Thyroid gland (tissue), 4 donors: ENCODE results near the gene MRRF. TPM values are rescaled to one million over a fixed set of nuclear protein-coding genes. Genes with fewer than 3 reads are reported as not detected.
A peak's percentile ranks its signal among the peaks of the same experiment; 100 is the strongest.

Source experiments
- DNase-seq, 2 donors: peaks; one replicate each; pipeline ENCODE4 v3.0.0-alpha.2; 2019
- H3K27ac ChIP-seq, 3 donors: fragments of 200-600 bp; sonication (generic); 1 replicate in 2 of 3; 2 replicates in 1 of 3; pipeline ENCODE4 v1.5.1; 2016 to 2019; ENCODE audit warnings: mild to moderate bottlenecking in 1 of 3, moderate library complexity in 1 of 3
- H3K27me3 ChIP-seq: fragments of 200-600 bp; sonication (generic); one replicate; pipeline ENCODE4 v1.5.1; 2019
- H3K36me3 ChIP-seq, 2 donors: fragments of 200-600 bp; sonication (generic); one replicate each; pipeline ENCODE4 v1.5.1; 2016 to 2019
- H3K4me1 ChIP-seq, 2 donors: fragments of 200-600 bp; sonication (generic); one replicate each; pipeline ENCODE4 v1.5.1; 2017 to 2019
- H3K4me3 ChIP-seq, 3 donors: fragments of 200-600 bp; sonication (generic); replicated peaks in 1 of 3; 1 replicate in 2 of 3; 2 replicates in 1 of 3; pipeline ENCODE4 v1.5.1; 2016; ENCODE audit warnings: mild to moderate bottlenecking in 1 of 3
- H3K9me3 ChIP-seq: fragments of 200-600 bp; sonication (generic); one replicate; pipeline ENCODE4 v1.5.1; 2017
- POLR2A ChIP-seq, 2 donors: fragments of 450-650 bp; IDR thresholded peaks; one replicate each; pipeline ENCODE4 v1.6.1; 2017; ENCODE audit warnings: antibody characterized with exemption in 2 of 2, mild to moderate bottlenecking in 2 of 2, moderate library complexity in 1 of 2
- WGBS, 2 donors: methylation state at CpG; one replicate each; pipeline ENCODE4 v1.1.5; 2017; 5-methylcytosine and 5-hydroxymethylcytosine counted together
- intact Hi-C: fragments of 100-400 bp; cut with DNase I; formaldehyde crosslinking; loops from one replicate; pipeline ENCODE4 v1.15.1; 2023
- total RNA-seq, 4 donors: library from RNA; depleted of rRNA; stranded (reverse); fragments of >200 nt; gene quantifications; one replicate each; pipeline ENCODE4 v1.2.3, GENCODE V29; 2016
- TF ChIP-seq, protein P1 (sequence below), 6 experiments: fragments of 200-600 bp in 3 of 6; fragments of 450-650 bp in 3 of 6; sonication (generic) in 3 of 6; IDR thresholded peaks; one replicate each; pipeline ENCODE4 v1.5.1; 2016 to 2019; ENCODE audit warnings: antibody characterized with exemption in 6 of 6, mild to moderate bottlenecking in 2 of 6, inconsistent platforms in 1 of 6, moderate library complexity in 1 of 6

Gene MRRF
- total RNA-seq, 4 donors from 2014 or later: 40.9 to 56.0 (median 52.0) TPM

DNA sequence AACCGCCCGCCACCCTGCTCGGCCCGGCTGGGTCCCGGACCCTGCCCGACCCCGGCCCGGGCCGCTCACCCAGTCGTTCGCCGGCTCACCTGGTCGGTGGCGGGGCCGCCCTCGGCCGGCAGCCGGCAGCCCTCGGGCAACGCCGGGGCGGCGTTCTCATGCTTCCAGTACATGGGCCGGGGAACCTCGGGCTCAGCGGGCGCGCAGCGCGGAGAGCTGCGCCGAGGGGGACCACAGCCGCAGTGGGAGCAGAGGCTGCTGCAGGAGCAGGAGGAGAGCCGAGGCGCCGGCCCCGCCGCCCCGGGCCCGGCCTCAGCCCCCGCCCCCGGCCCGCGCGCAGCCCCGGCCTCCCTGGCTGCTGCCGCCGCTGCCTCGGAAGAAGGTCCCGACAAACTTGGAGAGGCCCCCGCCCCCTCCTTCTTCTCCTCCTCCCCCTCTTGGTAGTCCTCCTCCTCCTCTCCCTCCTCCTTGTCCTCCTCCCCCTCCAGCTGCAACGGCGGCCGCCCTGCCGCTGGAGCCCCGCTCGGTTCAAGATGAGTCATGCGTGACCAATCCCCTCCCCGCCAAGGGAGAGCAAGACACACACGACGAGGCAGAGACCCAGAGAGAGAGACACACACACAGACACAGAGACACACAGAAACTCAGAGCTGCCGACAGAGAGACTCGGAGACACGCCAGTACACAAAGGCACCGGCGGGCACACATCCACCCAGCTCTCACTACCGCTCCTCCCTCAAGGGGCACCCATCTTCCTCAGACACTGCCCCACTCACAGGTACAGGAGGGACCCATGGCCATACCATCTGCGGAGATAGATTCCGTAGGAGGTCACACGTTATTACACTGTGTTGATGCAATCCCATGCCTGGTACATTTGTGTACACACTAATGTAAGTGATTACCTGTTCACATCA lies 35.9 kb upstream of the MRRF start, which contains the start of gene LHX6:
Gene LHX6 (minus strand): TSS at position 390 of the 917 bp plus-strand sequence. CDS start 217 bp downstream, at position 173.
- Histone ChIP-seq H3K4me1 (peaks cover 12 to 37% of the 10 kb centered on the region in 2 donors), H3K27ac (no peak within 1 kb of the TSS), H3K9me3 (no peaks in the 10 kb centered on the region), H3K27me3 (peaks cover 33% of the 10 kb centered on the region), H3K36me3 (no peaks in the 10 kb centered on the region), H3K4me3 (peak within 1 kb of the TSS in 1 of 3 donors; percentile 36)
- TF ChIP-seq, protein P1, sequence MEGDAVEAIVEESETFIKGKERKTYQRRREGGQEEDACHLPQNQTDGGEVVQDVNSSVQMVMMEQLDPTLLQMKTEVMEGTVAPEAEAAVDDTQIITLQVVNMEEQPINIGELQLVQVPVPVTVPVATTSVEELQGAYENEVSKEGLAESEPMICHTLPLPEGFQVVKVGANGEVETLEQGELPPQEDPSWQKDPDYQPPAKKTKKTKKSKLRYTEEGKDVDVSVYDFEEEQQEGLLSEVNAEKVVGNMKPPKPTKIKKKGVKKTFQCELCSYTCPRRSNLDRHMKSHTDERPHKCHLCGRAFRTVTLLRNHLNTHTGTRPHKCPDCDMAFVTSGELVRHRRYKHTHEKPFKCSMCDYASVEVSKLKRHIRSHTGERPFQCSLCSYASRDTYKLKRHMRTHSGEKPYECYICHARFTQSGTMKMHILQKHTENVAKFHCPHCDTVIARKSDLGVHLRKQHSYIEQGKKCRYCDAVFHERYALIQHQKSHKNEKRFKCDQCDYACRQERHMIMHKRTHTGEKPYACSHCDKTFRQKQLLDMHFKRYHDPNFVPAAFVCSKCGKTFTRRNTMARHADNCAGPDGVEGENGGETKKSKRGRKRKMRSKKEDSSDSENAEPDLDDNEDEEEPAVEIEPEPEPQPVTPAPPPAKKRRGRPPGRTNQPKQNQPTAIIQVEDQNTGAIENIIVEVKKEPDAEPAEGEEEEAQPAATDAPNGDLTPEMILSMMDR (IDR thresholded peaks at IDR 0.05): no peak
- DNase-seq: no peak
- intact Hi-C loops: no loop called here
- WGBS, 2 donors: 5 to 17% methylated on average over 16 to 43 of the region's 70 CpGs

DNA sequence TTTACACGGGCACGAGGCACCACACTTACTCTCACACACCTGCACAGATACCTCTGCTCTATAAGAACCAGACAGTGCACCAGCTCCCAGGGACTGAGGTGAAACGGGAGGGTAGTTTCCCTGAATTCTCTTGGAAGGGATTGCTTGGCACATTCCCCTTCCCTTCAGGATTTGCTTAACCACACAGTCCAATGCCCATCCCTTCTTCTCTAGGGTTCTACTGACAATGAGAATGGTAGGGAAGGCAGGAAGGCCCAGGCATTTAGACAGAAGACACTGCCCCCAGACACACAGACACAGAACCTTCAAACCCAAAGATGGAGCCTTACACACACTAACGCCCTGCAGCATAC lies 35.2 kb upstream of the MRRF start:
- Histone ChIP-seq H3K27ac (no peak overlapping the region), H3K27me3 (peaks cover 33% of the 10 kb centered on the region), H3K4me1 (peaks cover 12 to 37% of the 10 kb centered on the region in 2 donors), H3K4me3 (no peak overlapping the region), H3K36me3 (no peaks in the 10 kb centered on the region), H3K9me3 (no peaks in the 10 kb centered on the region)
- intact Hi-C loops: no loop called here
- no peak for TF ChIP-seq POLR2A (IDR thresholded peaks at IDR 0.05)
- TF ChIP-seq, protein P1 (IDR thresholded peaks at IDR 0.05): no peak
- no peak for DNase-seq
- WGBS, 2 donors: 42 to 44% methylated on average over 4 of the region's 4 CpGs

DNA sequence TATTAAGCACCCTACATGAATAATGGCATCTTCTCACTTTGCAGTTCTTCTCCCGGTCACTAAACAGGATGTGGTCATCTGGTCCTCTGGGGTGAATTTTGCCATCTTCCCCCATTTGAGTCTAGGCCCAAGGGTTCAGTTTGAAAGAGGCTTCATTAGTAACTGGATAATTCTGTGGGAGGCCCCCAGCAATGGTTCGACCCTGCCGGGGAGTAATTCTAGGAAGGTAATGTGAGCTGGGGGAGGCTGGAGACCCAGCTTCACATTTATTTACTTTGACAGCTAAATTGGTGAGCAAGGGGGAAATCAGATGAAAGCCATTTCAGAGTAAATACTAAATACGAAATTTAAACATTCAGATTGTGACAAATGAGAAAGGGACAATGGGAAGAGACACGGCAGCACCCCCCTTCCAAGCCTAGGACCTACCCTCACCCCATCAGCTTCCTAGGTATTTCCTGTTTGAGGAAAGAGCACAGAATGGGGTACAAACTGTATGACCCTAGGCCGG lies 31.8 kb upstream of the MRRF start:
- Histone ChIP-seq H3K4me1 (peaks cover 8 to 12% of the 10 kb centered on the region in 2 donors), H3K27ac (no peak overlapping the region), H3K4me3 (no peak overlapping the region), H3K9me3 (no peaks in the 10 kb centered on the region), H3K27me3 (peaks cover 8% of the 10 kb centered on the region), H3K36me3 (no peaks in the 10 kb centered on the region)
- intact Hi-C loops: no loop called here
- 69 to 74% methylated on average over 6 of the region's 6 CpGs for WGBS, 2 donors
- no peak for DNase-seq
- no peak for TF ChIP-seq POLR2A (IDR thresholded peaks at IDR 0.05)
- TF ChIP-seq, protein P1 (IDR thresholded peaks at IDR 0.05): no peak

GRCh38 chr9:122234022-122234748 lies 30.5 kb upstream of the MRRF start:
- H3K36me3 ChIP-seq: no peaks in the 10 kb centered on the region
- no peak overlapping the region for H3K4me3 ChIP-seq
- no peaks in the 10 kb centered on the region for H3K4me1 ChIP-seq
- no peaks in the 10 kb centered on the region for H3K9me3 ChIP-seq
- intact Hi-C loops: no loop called here
- no peak overlapping the region for H3K27ac ChIP-seq
- DNase-seq: no peak
- peaks cover 5% of the 10 kb centered on the region for H3K27me3 ChIP-seq
- TF ChIP-seq, protein P1 (IDR thresholded peaks at IDR 0.05): no peak
- no peak for TF ChIP-seq POLR2A (IDR thresholded peaks at IDR 0.05)
- 88 to 90% methylated on average over 7 of the region's 7 CpGs for WGBS, 2 donors
